ENCODE measurements around the gene CEP290.

CEP290 gene

DNA sequence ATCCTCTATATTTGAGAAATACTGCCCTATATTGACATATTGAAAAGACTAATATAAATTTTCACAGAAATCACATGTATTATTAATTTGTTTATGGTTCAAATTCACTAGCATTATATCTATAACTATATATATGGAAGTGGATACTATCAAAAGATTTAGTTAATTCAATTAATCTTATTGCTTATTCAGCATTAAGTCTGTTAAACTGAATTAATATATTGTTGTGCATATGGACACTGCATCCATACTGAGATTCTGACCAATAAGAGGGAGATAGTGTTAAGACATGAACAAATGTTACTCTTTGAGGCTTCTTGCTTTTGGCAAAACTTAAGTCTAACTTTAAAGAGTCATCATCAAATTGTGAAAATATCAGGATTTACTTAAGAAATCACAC lies 60.6 kb downstream of the CEP290 start:
- DNase-seq (ENCODE audit: low read depth), result no peak
- TF ChIP-seq, protein P1, sequence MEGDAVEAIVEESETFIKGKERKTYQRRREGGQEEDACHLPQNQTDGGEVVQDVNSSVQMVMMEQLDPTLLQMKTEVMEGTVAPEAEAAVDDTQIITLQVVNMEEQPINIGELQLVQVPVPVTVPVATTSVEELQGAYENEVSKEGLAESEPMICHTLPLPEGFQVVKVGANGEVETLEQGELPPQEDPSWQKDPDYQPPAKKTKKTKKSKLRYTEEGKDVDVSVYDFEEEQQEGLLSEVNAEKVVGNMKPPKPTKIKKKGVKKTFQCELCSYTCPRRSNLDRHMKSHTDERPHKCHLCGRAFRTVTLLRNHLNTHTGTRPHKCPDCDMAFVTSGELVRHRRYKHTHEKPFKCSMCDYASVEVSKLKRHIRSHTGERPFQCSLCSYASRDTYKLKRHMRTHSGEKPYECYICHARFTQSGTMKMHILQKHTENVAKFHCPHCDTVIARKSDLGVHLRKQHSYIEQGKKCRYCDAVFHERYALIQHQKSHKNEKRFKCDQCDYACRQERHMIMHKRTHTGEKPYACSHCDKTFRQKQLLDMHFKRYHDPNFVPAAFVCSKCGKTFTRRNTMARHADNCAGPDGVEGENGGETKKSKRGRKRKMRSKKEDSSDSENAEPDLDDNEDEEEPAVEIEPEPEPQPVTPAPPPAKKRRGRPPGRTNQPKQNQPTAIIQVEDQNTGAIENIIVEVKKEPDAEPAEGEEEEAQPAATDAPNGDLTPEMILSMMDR (IDR thresholded peaks at IDR 0.05; ENCODE audit: low read length, missing control alignments), result no peak
- H3K4me3 ChIP-seq (replicated peaks; ENCODE audit: low read depth, low read length), result no peak overlapping the region

DNA sequence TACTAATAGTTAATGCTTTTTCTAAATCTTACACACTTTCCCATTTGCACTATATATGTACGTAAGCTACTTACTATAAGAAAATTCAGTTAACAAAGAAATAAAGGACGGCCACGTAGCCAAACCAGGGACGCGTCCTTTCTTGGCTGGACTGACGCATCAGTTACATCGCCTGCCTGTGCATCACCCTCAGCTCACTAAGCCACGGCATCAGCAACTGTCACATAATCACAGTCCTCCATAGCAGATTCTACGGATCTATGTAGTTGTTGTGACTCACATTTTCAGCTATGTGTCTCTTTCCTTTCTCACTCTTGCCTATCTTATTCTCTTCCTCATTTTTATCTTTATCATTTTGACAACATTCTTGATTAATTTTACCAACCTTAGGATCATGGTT lies 74.6 kb downstream of the CEP290 start:
- no peak overlapping the region for H3K4me3 ChIP-seq (replicated peaks; ENCODE audit: low read depth, low read length)
- DNase-seq (ENCODE audit: low read depth), result peak; percentile 61
- TF ChIP-seq, protein P1 (IDR thresholded peaks at IDR 0.05; ENCODE audit: low read length, missing control alignments), result no peak

DNA sequence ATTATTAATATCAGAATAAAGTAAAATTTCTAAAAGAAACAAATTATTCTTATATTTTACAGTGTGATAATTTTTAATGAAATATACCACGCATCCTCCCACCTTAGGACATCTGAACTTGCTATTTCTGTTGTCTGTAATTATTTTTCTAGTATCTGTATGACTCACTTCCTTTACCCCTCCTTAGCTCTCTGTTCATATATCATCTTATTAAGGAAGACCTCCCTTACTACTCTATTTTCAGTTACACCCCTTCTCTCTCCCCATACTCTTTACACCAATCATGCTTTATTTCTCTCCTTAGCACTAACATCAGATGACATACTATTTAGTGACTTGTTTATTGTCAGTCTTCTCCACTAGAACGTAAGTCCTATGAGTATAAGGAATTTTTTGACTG lies 78.5 kb downstream of the CEP290 start:
- DNase-seq (ENCODE audit: low read depth), result peak; percentile 23
- H3K4me3 ChIP-seq (replicated peaks; ENCODE audit: low read depth, low read length), result no peak overlapping the region
- TF ChIP-seq, protein P1 (IDR thresholded peaks at IDR 0.05; ENCODE audit: low read length, missing control alignments), result no peak

DNA sequence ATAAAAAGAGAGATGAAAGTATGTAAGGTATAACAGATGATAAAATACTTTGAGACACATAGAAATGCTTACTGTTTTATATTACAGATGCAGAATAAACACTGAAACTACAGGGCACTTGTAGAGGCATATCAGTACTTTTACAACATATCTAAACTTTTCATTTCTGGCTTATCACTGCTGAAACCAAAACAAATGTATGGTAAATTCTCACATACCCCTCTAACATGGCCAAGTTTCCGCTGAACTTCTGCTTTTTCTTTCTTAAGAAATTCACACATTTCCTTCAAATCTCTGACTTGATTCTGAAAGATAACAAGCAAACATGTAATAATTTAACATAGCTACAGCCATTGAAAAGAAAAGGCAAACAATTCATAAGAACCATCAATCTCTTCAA lies 79.4 kb downstream of the CEP290 start:
- TF ChIP-seq, protein P1 (IDR thresholded peaks at IDR 0.05; ENCODE audit: low read length, missing control alignments), result no peak
- no peak for DNase-seq (ENCODE audit: low read depth)
- no peak overlapping the region for H3K4me3 ChIP-seq (replicated peaks; ENCODE audit: low read depth, low read length)

DNA sequence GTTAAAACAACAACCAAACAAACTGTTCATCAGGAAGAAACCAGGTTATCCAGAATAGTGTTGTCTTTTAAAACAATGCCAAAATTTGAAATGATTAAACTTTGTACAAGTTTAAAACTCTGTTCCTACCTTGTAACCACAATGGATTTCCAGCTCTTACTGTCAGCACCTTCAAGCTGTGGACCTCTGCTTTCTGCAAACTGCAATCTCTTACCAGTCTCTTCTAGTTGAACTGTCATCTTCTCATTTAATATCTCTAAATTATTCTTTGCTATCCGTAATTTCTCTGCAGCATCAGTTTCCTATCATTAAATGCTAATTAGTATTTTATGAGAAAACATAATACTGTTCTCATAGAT lies 83.2 kb downstream of the CEP290 start:
- TF ChIP-seq, protein P1 (IDR thresholded peaks at IDR 0.05; ENCODE audit: low read length, missing control alignments), result no peak
- no peak overlapping the region for H3K4me3 ChIP-seq (replicated peaks; ENCODE audit: low read depth, low read length)
- no peak for DNase-seq (ENCODE audit: low read depth)

DNA sequence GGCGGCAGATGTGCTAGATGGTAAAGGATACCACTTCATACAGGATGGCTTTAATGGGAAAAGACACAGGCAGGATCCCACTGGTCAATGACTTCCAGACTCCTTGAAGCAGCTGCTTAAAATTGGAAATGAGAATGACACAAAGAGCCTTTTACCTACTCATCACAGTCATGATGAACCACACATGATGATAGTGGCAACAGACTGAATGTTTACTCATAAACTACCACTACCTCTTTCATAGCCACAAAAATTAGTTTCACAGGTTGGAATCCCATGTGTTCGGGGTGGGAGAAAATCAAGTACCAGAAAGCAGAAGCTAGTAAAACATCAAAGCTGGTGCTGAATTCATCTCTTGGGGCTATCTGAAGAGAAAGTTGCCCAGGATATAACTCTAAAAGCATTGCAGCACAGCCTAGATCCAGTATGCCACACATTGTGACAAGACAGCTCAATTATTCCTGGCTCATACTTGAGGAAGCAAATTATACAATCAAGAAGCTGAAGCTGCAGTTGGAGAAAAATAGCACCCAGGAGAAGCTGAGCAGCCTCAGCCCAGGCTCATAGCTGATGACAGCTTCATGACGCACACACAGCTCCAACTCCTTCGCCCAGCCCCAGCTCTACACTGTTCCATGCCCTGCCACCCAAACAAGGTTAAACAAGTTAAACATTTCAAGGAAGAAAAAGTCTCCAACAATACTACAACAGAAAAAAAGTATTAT lies 83.7 kb downstream of the CEP290 start:
- H3K4me3 ChIP-seq (replicated peaks; ENCODE audit: low read depth, low read length), result no peak overlapping the region
- peak; percentile 84 for DNase-seq (ENCODE audit: low read depth)
- TF ChIP-seq, protein P1 (IDR thresholded peaks at IDR 0.05; ENCODE audit: low read length, missing control alignments), result no peak

DNA sequence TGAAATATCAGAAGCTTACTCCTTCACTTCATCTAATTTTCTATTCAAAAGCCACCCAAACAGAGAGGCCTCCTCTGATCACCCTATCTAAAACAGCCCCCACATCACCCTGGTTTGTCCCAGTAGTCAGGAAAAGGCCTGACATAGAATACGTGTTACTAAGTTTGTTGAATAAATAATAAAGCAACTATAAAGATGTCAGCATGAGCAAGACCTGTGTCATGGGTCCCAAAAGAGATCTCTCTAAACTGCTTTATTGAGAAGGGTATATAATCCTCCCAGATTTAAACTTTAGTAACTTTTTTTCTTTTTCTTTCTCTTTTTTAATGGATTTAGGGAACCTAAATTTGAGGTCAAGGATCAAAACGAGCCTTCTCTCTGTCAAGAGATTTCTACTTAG lies 85.3 kb downstream of the CEP290 start:
- TF ChIP-seq, protein P1 (IDR thresholded peaks at IDR 0.05; ENCODE audit: low read length, missing control alignments), result no peak
- no peak for DNase-seq (ENCODE audit: low read depth)
- no peak overlapping the region for H3K4me3 ChIP-seq (replicated peaks; ENCODE audit: low read depth, low read length)
